Kidney epithelial cell (primary cell): Measurements from ENCODE around the gene KLK5. TPM values are rescaled to one million over a fixed set of nuclear protein-coding genes. Genes with fewer than 3 reads are reported as not detected.

ENCODE experiments used
- DNase-seq: peaks from one replicate; pipeline ENCODE4 v3.0.0-alpha.2; 2010; ENCODE audit warnings: low read depth
- H3K27me3 ChIP-seq: 2 replicates; pipeline ENCODE4 v1.6.0; 2011; ENCODE audit warnings: low read length; ENCODE audit not compliant: control insufficient read depth, insufficient read depth
- H3K36me3 ChIP-seq: 2 replicates; pipeline ENCODE4 v1.5.1; 2011; ENCODE audit warnings: low read length; ENCODE audit not compliant: control insufficient read depth, insufficient read depth
- H3K4me3 ChIP-seq: 2 replicates; pipeline ENCODE4 v1.5.1; 2011; ENCODE audit warnings: low read depth, mild to moderate bottlenecking, control low read depth, low read length
- CTCF ChIP-seq: IDR thresholded peaks from 2 replicates; pipeline ENCODE4 v1.5.1; 2011; ENCODE audit warnings: mild to moderate bottlenecking, moderate library complexity, low read length, control low read depth, inconsistent platforms; ENCODE audit not compliant: insufficient read depth, poor library complexity, severe bottlenecking
- total RNA-seq: library from RNA; depleted of rRNA; stranded (reverse); fragments of >200 nt; gene quantifications from 2 replicates; pipeline ENCODE4 v1.2.3, GENCODE V29; 2015

KLK5 gene
- total RNA-seq, 1 donor from 2014 or later: 11.3 TPM

GRCh38 chr19:50933640-50934039 lies 19.2 kb downstream of the KLK5 start:
- Histone ChIP-seq H3K27me3 (no peaks in the 10 kb centered on the region), H3K4me3 (no peak overlapping the region), H3K36me3 (no peaks in the 10 kb centered on the region)
- no peak for DNase-seq
- TF ChIP-seq CTCF: no peak

GRCh38 chr19:50932690-50933083 lies 20.2 kb downstream of the KLK5 start:
- DNase-seq: no peak
- Histone ChIP-seq H3K27me3 (no peaks in the 10 kb centered on the region), H3K36me3 (no peaks in the 10 kb centered on the region), H3K4me3 (no peak overlapping the region)
- no peak for TF ChIP-seq CTCF

GRCh38 chr19:50932018-50932689 lies 20.7 kb downstream of the KLK5 start:
- Histone ChIP-seq H3K4me3 (no peak overlapping the region), H3K36me3 (no peaks in the 10 kb centered on the region), H3K27me3 (no peaks in the 10 kb centered on the region)
- no peak for TF ChIP-seq CTCF
- DNase-seq: peak; percentile 50

- no peak for TF ChIP-seq CTCF
- Histone ChIP-seq H3K36me3 (no peaks in the 10 kb centered on the region), H3K27me3 (no peaks in the 10 kb centered on the region), H3K4me3 (no peak overlapping the region)
- no peak for DNase-seq
Measured at GRCh38 chr19:50931023-50931422, 21.8 kb downstream of the KLK5 start.

- no peak for TF ChIP-seq CTCF
- Histone ChIP-seq H3K4me3 (no peak overlapping the region), H3K27me3 (no peaks in the 10 kb centered on the region), H3K36me3 (no peaks in the 10 kb centered on the region)
- no peak for DNase-seq
Measured at GRCh38 chr19:50928831-50929230, 24.0 kb downstream of the KLK5 start.

- Histone ChIP-seq H3K36me3 (no peaks in the 10 kb centered on the region), H3K4me3 (no peak overlapping the region), H3K27me3 (no peaks in the 10 kb centered on the region)
- no peak for TF ChIP-seq CTCF
- no peak for DNase-seq
Measured at GRCh38 chr19:50926144-50926543, 26.7 kb downstream of the KLK5 start.
